Heart left ventricle (tissue), 16 donors: ENCODE data around the gene ACKR2. TPM values are rescaled to one million over a fixed set of nuclear protein-coding genes. Genes with fewer than 3 reads are reported as not detected.

Experiments used
- ATAC-seq, 4 donors: fragments of 200-7000 bp; cut with Tn5 transposase; one replicate each; pipeline ENCODE4 v1.9.1; 2020 to 2022; ENCODE audit warnings: moderate library complexity in 4 of 4, mild to moderate bottlenecking in 3 of 4, moderate number of reproducible peaks in 1 of 4
- DNase-seq, 5 donors: peaks; one replicate each; pipeline ENCODE4 v3.0.0-alpha.2; 2020
- H3K27ac ChIP-seq, 12 donors: fragments of 200-600 bp; sonication (generic) in 4 of 12; one replicate each; pipeline versions ENCODE4 v1.5.0 to v1.8.0; 2016 to 2022; ENCODE audit warnings: mild to moderate bottlenecking in 2 of 12
- H3K27me3 ChIP-seq, 9 donors: fragments of 200-600 bp; sonication (generic) in 2 of 9; one replicate each; pipeline versions ENCODE4 v1.5.1 to v1.8.0; 2016 to 2022; ENCODE audit warnings: mild to moderate bottlenecking in 3 of 9
- H3K36me3 ChIP-seq, 9 donors: fragments of 200-600 bp; sonication (generic) in 2 of 9; one replicate each; pipeline versions ENCODE4 v1.5.0 to v1.8.0; 2018 to 2022; ENCODE audit warnings: mild to moderate bottlenecking in 2 of 9
- H3K4me1 ChIP-seq, 12 donors: fragments of 200-600 bp; sonication (generic) in 4 of 12; one replicate each; pipeline versions ENCODE4 v1.5.0 to v1.8.0; 2016 to 2022; ENCODE audit warnings: mild to moderate bottlenecking in 3 of 12
- H3K4me3 ChIP-seq, 12 donors: fragments of 200-600 bp; sonication (generic) in 4 of 12; one replicate each; pipeline versions ENCODE4 v1.5.0 to v1.8.0; 2017 to 2022; ENCODE audit warnings: mild to moderate bottlenecking in 9 of 12, moderate library complexity in 4 of 12
- H3K9me3 ChIP-seq, 12 donors: fragments of 200-600 bp; sonication (generic) in 4 of 12; one replicate each; pipeline versions ENCODE4 v1.5.0 to v1.8.0; 2016 to 2022; ENCODE audit warnings: mild to moderate bottlenecking in 1 of 12
- POLR2A ChIP-seq, 2 donors: fragments of 450-650 bp; IDR thresholded peaks; one replicate each; pipeline ENCODE4 v1.6.1; 2017; ENCODE audit warnings: antibody characterized with exemption in 2 of 2, mild to moderate bottlenecking in 2 of 2, moderate library complexity in 2 of 2
- WGBS, 4 donors: extraction: QIAGEN DNeasy Blood & Tissue Kit in 2 of 4; methylation state at CpG; one replicate each; pipeline versions ENCODE4 v1.1.5 to v1.1.7; 2013 to 2018; 5-methylcytosine and 5-hydroxymethylcytosine counted together
- intact Hi-C, 10 donors: fragments of 100-400 bp; cut with DNase I; formaldehyde crosslinking; loops; one replicate each; pipeline versions ENCODE4 v1.11.1 to v1.14.2; 2022
- polyA plus RNA-seq, 2 donors: library from polyadenylated mRNA; stranded (reverse); fragments of 200-250 nt; gene quantifications; one replicate each; pipeline ENCODE4 v1.2.3, GENCODE V29; 2013
- total RNA-seq, 9 donors: library from RNA; depleted of rRNA in 2 of 9; stranded (reverse); fragments of >200 nt in 2 of 9; fragmentation: NEBNext Ultra II Directional in 3 of 9; extraction: Animal tissue kit (Norgen Biotek cat#: 25700) in 3 of 9; gene quantifications; one replicate each; pipeline versions ENCODE4 v1.1.0 to v1.2.4, GENCODE V29; 2016 to 2023
- TF ChIP-seq, protein P1 (sequence below), 12 donors: fragments of 200-600 bp; sonication (generic) in 4 of 12; IDR thresholded peaks; one replicate each; pipeline versions ENCODE4 v1.5.0 to v1.8.0; 2018 to 2022; ENCODE audit warnings: antibody characterized with exemption in 12 of 12, mild to moderate bottlenecking in 5 of 12
- donor health status: ischemic (EF 13 %, LVEDD 7.1; RV severe dilation, severe dysfunction).
- donor health status: healthy with polysubstance abuse.
- donor health status: DM: no; HTN: yes; CAD: no.
- donor health status: DM: no; HTN: no; CAD: no.
- donor health status: ischemic (EF 25% LVEDD 6.9; RV normal size, moderate dysfunction).
- donor health status: ischemic (EF 25% LVEDD 5.7; RV mildly dilated, moderate dysfunction).
- donor health status: healthy.
- donor health status: DM: yes; HTN: yes; CAD: no.
- donor health status: ischemic (EF 35%, LVEDD 5.7; RV mildly dilated, moderate dysfunction).
- donor health status: nonischemic (EF 11% LVEDD 7.7; RV severe dilation, severe dysfunction).
- donor health status: DM: yes; HTN: yes; CAD: no.
- donor health status: PGD.
- donor health status: ischemic (EF 29% LVEDD 5.4; RV normal size, mild dysfunction).
- donor health status: nonischemic (EF 23%, LVEDD 6.1; RV moderate dilation, normal function).

ACKR2 gene
- total and polyA plus RNA-seq, 11 donors: 0.22 to 3.1 (median 0.65) TPM

DNA sequence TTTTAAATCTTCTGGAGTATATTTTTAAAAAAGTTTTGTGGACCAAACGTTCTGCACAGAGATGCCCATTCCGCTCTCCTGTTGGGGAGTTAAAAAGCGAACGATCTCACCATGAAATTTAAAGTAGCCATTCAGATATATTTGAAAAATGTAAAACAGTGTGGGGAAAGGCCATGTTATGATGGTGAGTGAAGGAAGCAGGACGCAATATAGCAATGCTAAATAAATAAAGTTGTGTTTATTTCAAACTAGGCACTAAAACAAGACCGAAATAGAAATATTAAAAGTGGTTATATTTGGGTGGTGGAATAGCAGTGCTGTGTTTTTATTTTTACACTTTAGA, 35.9 kb upstream of the ACKR2 start:
- no peaks in the 10 kb centered on the region for H3K36me3 ChIP-seq
- H3K27ac ChIP-seq: peak overlapping the region in 8 of 12 donors; percentile 33 to 94 (median 62)
- no peak for TF ChIP-seq POLR2A (IDR thresholded peaks at IDR 0.05)
- TF ChIP-seq, protein P1, sequence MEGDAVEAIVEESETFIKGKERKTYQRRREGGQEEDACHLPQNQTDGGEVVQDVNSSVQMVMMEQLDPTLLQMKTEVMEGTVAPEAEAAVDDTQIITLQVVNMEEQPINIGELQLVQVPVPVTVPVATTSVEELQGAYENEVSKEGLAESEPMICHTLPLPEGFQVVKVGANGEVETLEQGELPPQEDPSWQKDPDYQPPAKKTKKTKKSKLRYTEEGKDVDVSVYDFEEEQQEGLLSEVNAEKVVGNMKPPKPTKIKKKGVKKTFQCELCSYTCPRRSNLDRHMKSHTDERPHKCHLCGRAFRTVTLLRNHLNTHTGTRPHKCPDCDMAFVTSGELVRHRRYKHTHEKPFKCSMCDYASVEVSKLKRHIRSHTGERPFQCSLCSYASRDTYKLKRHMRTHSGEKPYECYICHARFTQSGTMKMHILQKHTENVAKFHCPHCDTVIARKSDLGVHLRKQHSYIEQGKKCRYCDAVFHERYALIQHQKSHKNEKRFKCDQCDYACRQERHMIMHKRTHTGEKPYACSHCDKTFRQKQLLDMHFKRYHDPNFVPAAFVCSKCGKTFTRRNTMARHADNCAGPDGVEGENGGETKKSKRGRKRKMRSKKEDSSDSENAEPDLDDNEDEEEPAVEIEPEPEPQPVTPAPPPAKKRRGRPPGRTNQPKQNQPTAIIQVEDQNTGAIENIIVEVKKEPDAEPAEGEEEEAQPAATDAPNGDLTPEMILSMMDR (IDR thresholded peaks at IDR 0.05): no peak
- H3K27me3 ChIP-seq: no peaks in the 10 kb centered on the region
- H3K4me1 ChIP-seq: peaks cover 0 to 21% (median 9%) of the 10 kb centered on the region in 12 donors
- peak overlapping the region; percentile 15 to 73 (median 56) for H3K4me3 ChIP-seq
- DNase-seq (no peak), ATAC-seq (peak in 2 of 4 donors; percentile 3 to 7)
- no peaks in the 10 kb centered on the region for H3K9me3 ChIP-seq
- intact Hi-C loops: no loop called here
- 7 to 10% (median 8%) methylated on average over 6 of the region's 6 CpGs for WGBS, 4 donors

GRCh38 chr3:42778644-42779043, 30.6 kb upstream of the ACKR2 start:
- Histone ChIP-seq H3K4me1 (peaks cover 0 to 12% (median 4%) of the 10 kb centered on the region in 12 donors), H3K36me3 (peaks cover 0 to 22% (median 15%) of the 10 kb centered on the region in 9 donors), H3K4me3 (no peak overlapping the region), H3K27ac (peak overlapping the region in 9 of 12 donors; percentile 2 to 69 (median 46)), H3K27me3 (no peaks in the 10 kb centered on the region), H3K9me3 (no peaks in the 10 kb centered on the region)
- peak; percentile 73 to 80 (median 76) for ATAC-seq
- no peak for DNase-seq
- WGBS, 4 donors: 48 to 70% (median 52%) methylated on average over 2 of the region's 2 CpGs
- intact Hi-C loops: loop anchor here in 2 of 10 donors (2.0 to 5.0 kb wide), 2 partner anchors 64 to 102 kb away; no protein-coding TSS in a partner anchor
- TF ChIP-seq, protein P1 (IDR thresholded peaks at IDR 0.05): no peak
- no peak for TF ChIP-seq POLR2A (IDR thresholded peaks at IDR 0.05)

- no peak for DNase-seq
- peak in 1 of 4 donors; percentile 2 for ATAC-seq
- Histone ChIP-seq H3K9me3 (no peaks in the 10 kb centered on the region), H3K36me3 (peaks cover 0 to 39% (median 30%) of the 10 kb centered on the region in 9 donors), H3K4me1 (peaks cover 0 to 11% (median 1%) of the 10 kb centered on the region in 12 donors), H3K27ac (peak overlapping the region in 3 of 12 donors; percentile 12 to 63 (median 53)), H3K27me3 (no peaks in the 10 kb centered on the region), H3K4me3 (no peak overlapping the region)
- TF ChIP-seq, protein P1 (IDR thresholded peaks at IDR 0.05): no peak
- TF ChIP-seq POLR2A (IDR thresholded peaks at IDR 0.05): no peak
- WGBS, 4 donors: 75 to 82% (median 76%) methylated on average over 3 of the region's 3 CpGs
- intact Hi-C loops: loop anchor here (1.0 to 5.0 kb wide), 8 partner anchors 47 to 102 kb away; no protein-coding TSS in a partner anchor
These were observed 28.8 kb upstream of the ACKR2 start for GRCh38 chr3:42780398-42780797.

- TF ChIP-seq, protein P1 (IDR thresholded peaks at IDR 0.05): peak; percentile 69 to 84 (median 78)
- TF ChIP-seq POLR2A (IDR thresholded peaks at IDR 0.05): peak in 1 of 2 donors; percentile 13
- no peak for DNase-seq
- peak in 3 of 4 donors; percentile 59 to 72 (median 70) for ATAC-seq
- intact Hi-C loops: loop anchor here (1.0 to 5.0 kb wide), 8 partner anchors 46 to 101 kb away; no protein-coding TSS in a partner anchor
- H3K27ac ChIP-seq: peak overlapping the region in 2 of 12 donors; percentile 12 to 63
- peaks cover 0 to 11% (median 3%) of the 10 kb centered on the region in 12 donors for H3K4me1 ChIP-seq
- H3K27me3 ChIP-seq: no peaks in the 10 kb centered on the region
- no peaks in the 10 kb centered on the region for H3K9me3 ChIP-seq
- no peak overlapping the region for H3K4me3 ChIP-seq
- 54 to 60% (median 56%) methylated on average over 11 of the region's 11 CpGs for WGBS, 4 donors
- H3K36me3 ChIP-seq: peaks cover 0 to 46% (median 36%) of the 10 kb centered on the region in 9 donors
These were observed 28.1 kb upstream of the ACKR2 start for GRCh38 chr3:42780892-42781700.
